Right cardiac atrium (tissue), 5 donors: ENCODE data around the gene TGFA. TPM values are rescaled to one million over a fixed set of nuclear protein-coding genes. Genes with fewer than 3 reads are reported as not detected.
A peak's percentile ranks its signal among the peaks of the same experiment; 100 is the strongest.

Experiments used
- ATAC-seq, 2 donors: fragments of 200-7000 bp; cut with Tn5 transposase; one replicate each; pipeline versions ENCODE4 v1.8.0 to v1.9.1; 2020; ENCODE audit warnings: moderate library complexity in 2 of 2, mild to moderate bottlenecking in 1 of 2
- DNase-seq, 3 donors: peaks; one replicate each; pipeline ENCODE4 v3.0.0-alpha.2; 2020
- H3K27ac ChIP-seq: one replicate; pipeline ENCODE4 v1.5.1; 2013; ENCODE audit warnings: mild to moderate bottlenecking, low read length, control low read depth, moderate library complexity
- H3K27me3 ChIP-seq: one replicate; pipeline ENCODE4 v1.6.1; 2013; ENCODE audit not compliant: control insufficient read depth, insufficient read depth
- H3K4me1 ChIP-seq: one replicate; pipeline ENCODE4 v1.6.1; 2013; ENCODE audit warnings: low read length; ENCODE audit not compliant: control insufficient read depth, insufficient read depth
- H3K4me3 ChIP-seq: one replicate; pipeline ENCODE4 v1.5.1; 2013; ENCODE audit warnings: low read length, control low read depth
- H3K9me3 ChIP-seq: one replicate; pipeline ENCODE4 v1.6.1; 2013; ENCODE audit warnings: low read length; ENCODE audit not compliant: control insufficient read depth
- WGBS: extraction: QIAGEN DNeasy Blood & Tissue Kit; methylation state at CpG from one replicate; pipeline ENCODE4 v1.1.7; 2013; 5-methylcytosine and 5-hydroxymethylcytosine counted together
- intact Hi-C, 4 donors: fragments of 100-400 bp; cut with DNase I; formaldehyde crosslinking; loops; one replicate each; pipeline versions ENCODE4 v1.11.0 to v1.14.0; 2022 to 2023
- polyA plus RNA-seq: library from polyadenylated mRNA; stranded (reverse); fragments of 200-250 nt; gene quantifications from one replicate; pipeline ENCODE4 v1.2.3, GENCODE V29; 2013
- total RNA-seq, 4 donors: library from RNA; stranded (reverse); fragmentation: NEBNext Ultra II Directional; extraction: Animal tissue kit (Norgen Biotek cat#: 25700); gene quantifications; one replicate each; pipeline ENCODE4 v1.2.1, GENCODE V29; 2021
- donor health status: healthy with polysubstance abuse.
- donor health status: DM: no; HTN: yes; CAD: no.
- donor health status: DM: no; HTN: no; CAD: no.
- donor health status: DM: no; HTN: yes; CAD: no; lungs with severe emphysema.
- donor health status: DM: yes; HTN: yes; CAD: no.

The TGFA gene
- total and polyA plus RNA-seq, 5 donors: 0.47 to 0.96 (median 0.59) TPM

DNA sequence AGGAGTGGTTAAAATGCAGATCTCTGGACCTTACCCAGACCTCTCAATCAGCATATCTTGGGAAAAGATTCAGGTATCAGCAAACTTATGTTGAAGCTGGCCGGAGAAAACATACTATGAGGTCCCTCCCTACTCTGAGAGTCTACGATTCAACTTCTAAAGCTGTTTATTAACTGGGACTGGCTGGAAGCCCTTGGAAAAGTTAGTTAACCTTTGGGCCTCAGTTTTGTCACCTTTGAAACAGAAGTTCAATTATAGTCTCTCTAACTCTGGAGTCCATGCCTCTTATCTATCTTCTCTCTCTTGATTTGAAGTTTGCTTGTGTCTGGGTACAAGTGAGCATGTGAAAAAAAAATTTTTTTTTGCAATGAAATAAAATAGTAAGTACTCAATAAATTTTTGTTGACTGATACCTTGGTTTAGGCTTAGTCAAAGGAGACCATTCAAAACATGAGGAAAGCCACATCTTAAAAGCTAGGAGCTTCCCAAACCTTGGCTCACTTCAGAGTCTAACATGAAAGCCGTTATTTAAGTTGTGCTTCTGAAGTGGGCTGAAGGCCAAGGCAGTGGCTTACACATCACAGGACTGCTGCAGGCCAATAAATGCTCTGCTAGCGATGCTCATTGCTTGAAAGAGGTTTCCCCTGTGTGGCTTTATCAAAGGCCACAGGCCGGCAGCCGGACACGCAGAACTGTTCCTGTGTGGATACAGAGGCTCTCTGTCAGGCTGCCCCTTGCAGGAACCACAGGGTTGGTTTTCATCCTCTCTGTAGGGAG lies 141.1 kb downstream of the TGFA start:
- no peak overlapping the region for H3K27ac ChIP-seq
- no peak for DNase-seq
- H3K4me1 ChIP-seq: no peaks in the 10 kb centered on the region
- no peak overlapping the region for H3K4me3 ChIP-seq
- H3K9me3 ChIP-seq: no peaks in the 10 kb centered on the region
- intact Hi-C loops: no loop called here
- no peak for ATAC-seq
- no peaks in the 10 kb centered on the region for H3K27me3 ChIP-seq
- WGBS: 50% methylated on average over 7 of the region's 7 CpGs

DNA sequence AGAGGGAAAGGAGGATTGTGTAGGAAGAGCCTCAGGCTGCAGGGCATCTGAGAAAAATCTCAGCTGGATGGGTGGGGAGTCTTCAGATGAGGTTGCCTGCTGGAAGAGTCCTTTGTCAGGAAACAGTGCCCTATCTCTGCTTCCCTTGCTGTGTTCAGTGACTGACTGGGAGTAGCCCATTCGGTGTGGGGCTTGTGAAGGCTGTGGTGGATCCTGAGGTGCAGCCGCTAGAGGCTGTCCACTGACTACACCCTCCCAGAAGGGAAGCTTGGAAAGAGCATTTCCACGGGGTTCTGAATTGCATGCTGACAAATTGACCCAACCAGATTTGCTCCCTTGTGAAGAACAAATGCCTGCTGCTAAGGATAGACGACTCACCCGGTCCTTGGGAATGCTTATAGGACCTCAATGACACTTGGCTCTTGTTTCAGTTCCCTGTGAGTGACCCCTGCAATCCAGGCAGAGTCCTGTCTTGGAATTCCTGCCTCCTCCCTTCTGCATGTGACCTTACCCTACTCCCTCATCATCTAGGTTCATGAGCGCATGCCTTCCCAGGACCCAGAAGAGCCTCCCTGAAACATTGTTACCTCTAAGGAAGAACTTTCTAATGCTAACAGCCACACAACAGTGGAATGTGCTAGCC lies 142.0 kb downstream of the TGFA start:
- intact Hi-C loops: no loop called here
- ATAC-seq: no peak

DNA sequence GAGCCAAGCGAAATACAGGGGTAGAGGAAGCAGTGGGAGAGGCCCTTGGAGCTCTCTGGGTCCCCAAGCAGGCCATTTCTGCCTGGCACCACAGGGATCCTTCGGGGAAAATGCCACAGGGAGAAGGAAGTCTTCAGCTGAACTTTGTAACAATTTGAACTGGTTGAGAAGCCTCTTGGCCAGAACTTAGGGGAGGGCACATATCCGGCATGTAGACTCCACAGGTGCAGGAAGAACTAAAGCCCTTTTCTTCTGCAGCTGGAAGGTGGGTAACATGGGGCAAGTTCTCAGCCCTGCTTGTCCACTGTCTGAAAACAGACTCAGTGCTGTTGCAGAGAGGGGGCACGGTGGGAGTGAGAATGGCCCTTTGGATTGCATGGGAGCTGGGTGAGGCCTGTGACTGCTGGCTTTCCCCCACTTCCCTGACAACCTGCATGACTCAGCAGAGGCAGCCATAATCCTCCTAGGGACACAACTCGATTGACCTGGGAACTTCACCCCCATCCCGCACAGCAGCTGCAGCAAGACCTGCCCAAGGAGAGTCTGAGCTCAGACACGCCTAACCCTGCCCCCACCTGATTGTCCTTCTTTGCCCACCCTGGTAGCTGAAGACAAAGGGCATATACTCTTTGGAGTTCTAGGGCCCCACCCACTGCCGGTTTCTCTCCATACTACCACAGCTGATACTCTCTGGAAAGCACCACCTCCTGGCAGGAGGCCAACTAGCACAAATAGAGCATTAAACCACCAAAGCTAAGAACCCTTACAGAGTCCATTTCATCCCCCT lies 150.2 kb downstream of the TGFA start:
- ATAC-seq: no peak
- Histone ChIP-seq H3K4me3 (no peak overlapping the region), H3K27me3 (no peaks in the 10 kb centered on the region), H3K9me3 (no peaks in the 10 kb centered on the region), H3K4me1 (no peaks in the 10 kb centered on the region), H3K27ac (no peak overlapping the region)
- 85% methylated on average over 8 of the region's 8 CpGs for WGBS
- intact Hi-C loops: no loop called here
- DNase-seq: peak in 1 of 3 donors; percentile 31

More for the DNA sequence above, 142.0 kb downstream of the TGFA start:
- DNase-seq: no peak
- no peaks in the 10 kb centered on the region for H3K4me1 ChIP-seq
- H3K27me3 ChIP-seq: no peaks in the 10 kb centered on the region
- H3K4me3 ChIP-seq: no peak overlapping the region
- WGBS: 67% methylated on average over 6 of the region's 6 CpGs
- H3K27ac ChIP-seq: no peak overlapping the region
- no peaks in the 10 kb centered on the region for H3K9me3 ChIP-seq

DNA sequence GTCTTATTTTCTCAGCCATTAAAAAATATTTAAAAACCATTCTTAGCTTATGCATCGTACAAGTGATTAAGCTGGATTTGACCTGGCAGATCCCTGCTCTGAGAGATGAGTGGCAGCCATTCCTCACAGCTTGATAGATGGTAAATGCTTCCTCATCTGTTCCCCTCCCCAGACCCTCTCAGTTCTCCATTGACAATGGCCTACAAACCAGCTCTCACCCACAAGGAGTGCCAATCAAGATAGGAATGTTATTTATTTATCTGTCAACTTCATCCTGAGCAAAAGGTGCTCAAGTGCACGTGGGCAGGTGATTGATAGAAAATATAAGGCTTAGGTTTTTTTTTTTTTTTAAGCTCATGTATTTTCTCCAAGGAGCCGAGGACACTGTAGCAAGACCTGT lies 153.1 kb downstream of the TGFA start:
- Histone ChIP-seq H3K27ac (no peak overlapping the region), H3K9me3 (no peaks in the 10 kb centered on the region), H3K4me3 (no peak overlapping the region), H3K27me3 (no peaks in the 10 kb centered on the region), H3K4me1 (no peaks in the 10 kb centered on the region)
- DNase-seq (no peak), ATAC-seq (no peak)
- intact Hi-C loops: no loop called here
- WGBS: 82% methylated on average over 3 of the region's 3 CpGs

DNA sequence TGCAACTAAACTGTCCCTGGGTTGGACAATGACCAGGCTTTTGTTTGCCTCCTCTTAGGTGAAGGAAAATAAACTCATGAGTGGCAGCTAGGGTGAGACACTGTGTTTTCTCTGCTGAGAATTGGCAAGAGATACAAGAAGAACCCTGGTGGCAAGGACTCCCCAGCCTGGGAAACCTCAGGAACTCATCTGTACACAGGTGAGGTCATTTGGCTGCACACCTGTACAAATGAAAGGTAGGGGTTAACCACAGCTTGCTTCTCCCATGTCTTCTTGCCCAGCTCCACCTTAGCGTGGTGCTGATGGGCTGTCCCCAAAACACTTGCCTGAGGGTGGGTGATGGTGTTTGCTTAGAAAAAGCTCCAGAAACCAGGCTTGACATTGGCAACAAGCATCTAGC lies 154.6 kb downstream of the TGFA start:
- intact Hi-C loops: no loop called here
- no peaks in the 10 kb centered on the region for H3K27me3 ChIP-seq
- WGBS: 83% methylated on average over 1 of the region's 1 CpG

More for the DNA sequence above, 154.6 kb downstream of the TGFA start:
- ATAC-seq: no peak
- no peaks in the 10 kb centered on the region for H3K9me3 ChIP-seq
- no peaks in the 10 kb centered on the region for H3K4me1 ChIP-seq
- DNase-seq: no peak
- H3K4me3 ChIP-seq: no peak overlapping the region
- H3K27ac ChIP-seq: no peak overlapping the region

Other genes with a start within 250 kb of the TGFA start
- gene ADD2, start 214.4 kb upstream of the TGFA start, total RNA-seq: 1 to 10 TPM in 1 of 4 donors, under 1 TPM in 3; 0.40 to 1.3 (median 0.60) TPM
- gene ADD2, start 214.4 kb upstream of the TGFA start, polyA plus RNA-seq: 0.45 TPM
- not detected for gene FIGLA, start 236.8 kb upstream of the TGFA start, total RNA-seq
- not detected for gene FIGLA, start 236.8 kb upstream of the TGFA start, polyA plus RNA-seq